Lung (tissue), 12 donors: ENCODE results near the gene CCDC27. TPM values are rescaled to one million over a fixed set of nuclear protein-coding genes. Genes with fewer than 3 reads are reported as not detected.
"Not testable (repeated sequence)": the region's sequence is repeated elsewhere in the genome, so short reads cannot be mapped to it uniquely, and the experiment has no call there.

Source experiments
- ATAC-seq: fragments of 200-7000 bp; cut with Tn5 transposase; one replicate; pipeline ENCODE4 v1.9.1; 2020; ENCODE audit warnings: moderate number of reproducible peaks; ENCODE audit not compliant: insufficient read depth, low FRiP score
- DNase-seq, 3 donors: peaks; one replicate each; pipeline ENCODE4 v3.0.0-alpha.2; 2013 to 2017
- H3K27ac ChIP-seq, 2 donors: one replicate each; pipeline ENCODE4 v1.5.1; 2013; ENCODE audit warnings: mild to moderate bottlenecking in 2 of 2, moderate library complexity in 2 of 2, control low read depth in 1 of 2, inconsistent platforms in 1 of 2, low read depth in 1 of 2, low read length in 1 of 2
- H3K27me3 ChIP-seq, 3 donors: one replicate each; pipeline ENCODE4 v1.5.1; 2013; ENCODE audit warnings: low read length in 2 of 3; ENCODE audit not compliant: control insufficient read depth in 3 of 3, insufficient read depth in 3 of 3
- H3K36me3 ChIP-seq, 4 donors: one replicate each; pipeline ENCODE4 v1.5.1; 2013; ENCODE audit warnings: low read length in 4 of 4, mild to moderate bottlenecking in 1 of 4, moderate library complexity in 1 of 4; ENCODE audit not compliant: control insufficient read depth in 4 of 4, insufficient read depth in 4 of 4
- H3K4me1 ChIP-seq, 5 donors: one replicate each; pipeline ENCODE4 v1.5.1; 2013; ENCODE audit warnings: low read length in 5 of 5, mild to moderate bottlenecking in 2 of 5, moderate library complexity in 1 of 5; ENCODE audit not compliant: control insufficient read depth in 5 of 5, insufficient read depth in 5 of 5
- H3K4me3 ChIP-seq: one replicate; pipeline ENCODE4 v1.5.1; 2013; ENCODE audit warnings: mild to moderate bottlenecking, control low read depth, moderate library complexity
- H3K9ac ChIP-seq, 2 donors: one replicate each; pipeline ENCODE4 v1.5.1; 2013; ENCODE audit warnings: low read length in 2 of 2, control low read depth in 1 of 2; ENCODE audit not compliant: insufficient read depth in 1 of 2
- H3K9me3 ChIP-seq, 4 donors: one replicate each; pipeline ENCODE4 v1.5.1; 2013; ENCODE audit warnings: low read length in 3 of 4, mild to moderate bottlenecking in 1 of 4, moderate library complexity in 1 of 4; ENCODE audit not compliant: control insufficient read depth in 4 of 4, insufficient read depth in 3 of 4
- CTCF ChIP-seq: IDR thresholded peaks from 2 replicates; pipeline ENCODE4 v1.5.1; 2012; ENCODE audit warnings: mild to moderate bottlenecking; ENCODE audit errors: control extremely low read depth, extremely low read depth
- WGBS, 2 donors: extraction: QIAGEN DNeasy Blood & Tissue Kit; methylation state at CpG; one replicate each; pipeline ENCODE4 v1.1.7; 2013; 5-methylcytosine and 5-hydroxymethylcytosine counted together
- polyA plus RNA-seq, 2 donors: library from polyadenylated mRNA; stranded (reverse); fragments of 200-250 nt; gene quantifications; one replicate each; pipeline ENCODE4 v1.2.1, GENCODE V29; 2013
- total RNA-seq, 2 donors: library from RNA; depleted of rRNA in 1 of 2; stranded (reverse); fragments of >200 nt in 1 of 2; gene quantifications; one replicate each; pipeline ENCODE4 v1.2.1, GENCODE V29; 2014 to 2021
- donor health status: control.
- donor health status: control.
- donor health status: Bipolar disorder and iron deficiency.
- donor health status: healthy.
- donor health status: DM: yes; HTN: yes; CAD: no.

The CCDC27 gene
- total and polyA plus RNA-seq, 4 donors, result not detected

GRCh38 chr1:3809680-3810079 lies 57.4 kb downstream of the CCDC27 start:
- no peak for ATAC-seq
- WGBS, 2 donors, result 64 to 80% methylated on average over 7 of the region's 7 CpGs

GRCh38 chr1:3810149-3810761 lies 58.0 kb downstream of the CCDC27 start:
- WGBS, 2 donors, result 81 to 85% methylated on average over 9 of the region's 9 CpGs
- H3K4me1 ChIP-seq, H3K4me3 ChIP-seq, DNase-seq, H3K27ac ChIP-seq, ATAC-seq, H3K27me3 ChIP-seq, H3K9me3 ChIP-seq, H3K9ac ChIP-seq: not testable (repeated sequence)
- peaks cover 0 to 12% (median 2%) of the 10 kb centered on the region in 4 donors for H3K36me3 ChIP-seq

More at GRCh38 chr1:3809680-3810079, 57.4 kb downstream of the CCDC27 start:
- TF ChIP-seq CTCF, result no peak
- Histone ChIP-seq H3K27ac (no peak overlapping the region), H3K27me3 (no peaks in the 10 kb centered on the region), H3K9me3 (peaks cover 0 to 4% (median 0%) of the 10 kb centered on the region in 4 donors), H3K9ac (no peak overlapping the region), H3K4me3 (no peak overlapping the region), H3K4me1 (no peaks in the 10 kb centered on the region), H3K36me3 (peaks cover 0 to 7% (median 2%) of the 10 kb centered on the region in 4 donors)
- DNase-seq, result no peak

GRCh38 chr1:3811595-3811911 lies 59.3 kb downstream of the CCDC27 start:
- H3K27ac ChIP-seq, result no peak overlapping the region
- H3K9ac ChIP-seq, result no peak overlapping the region
- H3K27me3 ChIP-seq, result no peaks in the 10 kb centered on the region
- 67 to 77% methylated on average over 2 of the region's 2 CpGs for WGBS, 2 donors
- H3K4me3 ChIP-seq, result no peak overlapping the region
- peaks cover 0 to 4% (median 0%) of the 10 kb centered on the region in 4 donors for H3K9me3 ChIP-seq
- peaks cover 0 to 23% (median 6%) of the 10 kb centered on the region in 4 donors for H3K36me3 ChIP-seq
- no peak for DNase-seq
- no peak for ATAC-seq
- H3K4me1 ChIP-seq, result no peaks in the 10 kb centered on the region
- TF ChIP-seq CTCF, result no peak

GRCh38 chr1:3814065-3814464 lies 61.8 kb downstream of the CCDC27 start:
- ATAC-seq (no peak), DNase-seq (no peak)
- WGBS, 2 donors, result 97 to 99% methylated on average over 2 of the region's 2 CpGs

More at GRCh38 chr1:3814065-3814464, 61.8 kb downstream of the CCDC27 start:
- no peak overlapping the region for H3K9ac ChIP-seq
- peaks cover 0 to 30% (median 6%) of the 10 kb centered on the region in 4 donors for H3K36me3 ChIP-seq
- no peaks in the 10 kb centered on the region for H3K4me1 ChIP-seq
- no peak for TF ChIP-seq CTCF
- no peak overlapping the region for H3K4me3 ChIP-seq
- peaks cover 0 to 4% (median 0%) of the 10 kb centered on the region in 4 donors for H3K9me3 ChIP-seq
- H3K27me3 ChIP-seq, result no peaks in the 10 kb centered on the region
- H3K27ac ChIP-seq, result no peak overlapping the region
